Small intestine (tissue), 7 donors: Measurements from ENCODE around the gene GLYR1. TPM values are rescaled to one million over a fixed set of nuclear protein-coding genes. Genes with fewer than 3 reads are reported as not detected.

Experiments used
- DNase-seq, 2 donors: peaks; one replicate each; pipeline versions ENCODE4 v3.0.0 to v3.0.0-alpha.2; 2013
- FAIRE-seq: peaks from 2 replicates; lab custom pipeline; 2012; peaks lifted over from hg19 to GRCh38; lab: Jason Lieb, UNC
- H3K27ac ChIP-seq, 3 donors: one replicate each; pipeline ENCODE4 v1.5.1; 2013; ENCODE audit warnings: low read length in 2 of 3, mild to moderate bottlenecking in 2 of 3, control low read depth in 1 of 3, inconsistent platforms in 1 of 3, low read depth in 1 of 3, moderate library complexity in 1 of 3
- H3K27me3 ChIP-seq, 3 donors: one replicate each; pipeline ENCODE4 v1.6.1; 2013; ENCODE audit warnings: low read length in 3 of 3, inconsistent platforms in 1 of 3; ENCODE audit not compliant: control insufficient read depth in 3 of 3, insufficient read depth in 3 of 3
- H3K36me3 ChIP-seq, 3 donors: one replicate each; pipeline ENCODE4 v1.6.1; 2013; ENCODE audit warnings: low read length in 3 of 3, inconsistent platforms in 1 of 3, low read depth in 1 of 3, mild to moderate bottlenecking in 1 of 3, moderate library complexity in 1 of 3; ENCODE audit not compliant: control insufficient read depth in 3 of 3, insufficient read depth in 2 of 3
- H3K4me1 ChIP-seq, 3 donors: one replicate each; pipeline ENCODE4 v1.6.1; 2013; ENCODE audit warnings: low read length in 2 of 3, inconsistent platforms in 1 of 3, low read depth in 1 of 3, mild to moderate bottlenecking in 1 of 3, moderate library complexity in 1 of 3; ENCODE audit not compliant: control insufficient read depth in 3 of 3, insufficient read depth in 2 of 3
- H3K4me3 ChIP-seq, 3 donors: one replicate each; pipeline ENCODE4 v1.5.1; 2013; ENCODE audit warnings: low read length in 3 of 3, control low read depth in 1 of 3, inconsistent platforms in 1 of 3, low read depth in 1 of 3, mild to moderate bottlenecking in 1 of 3, moderate library complexity in 1 of 3
- H3K9me3 ChIP-seq, 2 donors: one replicate each; pipeline ENCODE4 v1.6.1; 2013; ENCODE audit warnings: low read depth in 1 of 2, low read length in 1 of 2; ENCODE audit not compliant: control insufficient read depth in 2 of 2, insufficient read depth in 1 of 2
- WGBS, 3 donors: extraction: QIAGEN DNeasy Blood & Tissue Kit; methylation state at CpG; one replicate each; pipeline ENCODE4 v1.1.7; 2013; 5-methylcytosine and 5-hydroxymethylcytosine counted together
- polyA plus RNA-seq, 4 donors: library from polyadenylated mRNA; stranded (reverse) in 3 of 4; unstranded in 1 of 4; fragments of 200-250 nt in 3 of 4; fragments of 120-200 nt in 1 of 4; gene quantifications; one replicate each; pipeline versions ENCODE4 v1.2.1 to v1.2.3, GENCODE V29; 2013
- donor health status: healthy with polysubstance abuse.
- donor health status: control.
- donor health status: control.
- donor health status: Bipolar disorder and iron deficiency.
- donor health status: healthy.

The GLYR1 gene
- polyA plus RNA-seq, 4 donors, result 43.0 to 102 (median 63.5) TPM

GRCh38 chr16:4832698-4833343, 14.3 kb downstream of the GLYR1 start:
- DNase-seq, result peak; percentile 30 to 59
- Histone ChIP-seq H3K36me3 (peaks cover 13 to 69% (median 22%) of the 10 kb centered on the region in 3 donors), H3K27ac (no peak overlapping the region), H3K9me3 (no peaks in the 10 kb centered on the region), H3K4me1 (peaks cover 0 to 10% (median 0%) of the 10 kb centered on the region in 3 donors), H3K4me3 (no peak overlapping the region), H3K27me3 (no peaks in the 10 kb centered on the region)
- 25 to 63% (median 48%) methylated on average over 6 of the region's 6 CpGs for WGBS, 3 donors
- no peak for FAIRE-seq

GRCh38 chr16:4831616-4832015, 15.5 kb downstream of the GLYR1 start:
- WGBS, 3 donors, result 94 to 96% (median 95%) methylated on average over 8 of the region's 8 CpGs
- DNase-seq (no peak), FAIRE-seq (no peak)
- Histone ChIP-seq H3K9me3 (no peaks in the 10 kb centered on the region), H3K27ac (no peak overlapping the region), H3K4me1 (peaks cover 0 to 10% (median 0%) of the 10 kb centered on the region in 3 donors), H3K36me3 (peaks cover 13 to 72% (median 22%) of the 10 kb centered on the region in 3 donors), H3K4me3 (no peak overlapping the region), H3K27me3 (no peaks in the 10 kb centered on the region)

GRCh38 chr16:4830408-4830807, 16.7 kb downstream of the GLYR1 start:
- no peaks in the 10 kb centered on the region for H3K27me3 ChIP-seq
- no peaks in the 10 kb centered on the region for H3K9me3 ChIP-seq
- peaks cover 17 to 76% (median 25%) of the 10 kb centered on the region in 3 donors for H3K36me3 ChIP-seq
- no peak overlapping the region for H3K4me3 ChIP-seq
- WGBS, 3 donors, result 91 to 93% (median 91%) methylated on average over 7 of the region's 7 CpGs
- DNase-seq, result no peak
- no peak for FAIRE-seq
- peaks cover 0 to 10% (median 0%) of the 10 kb centered on the region in 3 donors for H3K4me1 ChIP-seq
- H3K27ac ChIP-seq, result no peak overlapping the region

GRCh38 chr16:4828567-4829321, 18.3 kb downstream of the GLYR1 start:
- Histone ChIP-seq H3K4me3 (no peak overlapping the region), H3K27ac (no peak overlapping the region), H3K27me3 (no peaks in the 10 kb centered on the region), H3K9me3 (no peaks in the 10 kb centered on the region), H3K36me3 (peaks cover 17 to 82% (median 33%) of the 10 kb centered on the region in 3 donors), H3K4me1 (peaks cover 0 to 10% (median 0%) of the 10 kb centered on the region in 3 donors)
- DNase-seq (no peak), FAIRE-seq (no peak)
- 88 to 94% (median 94%) methylated on average over 11 of the region's 11 CpGs for WGBS, 3 donors

- H3K4me1 ChIP-seq, result no peaks in the 10 kb centered on the region
- no peaks in the 10 kb centered on the region for H3K9me3 ChIP-seq
- H3K4me3 ChIP-seq, result no peak overlapping the region
- 91 to 93% (median 92%) methylated on average over 10 of the region's 10 CpGs for WGBS, 3 donors
- H3K27me3 ChIP-seq, result no peaks in the 10 kb centered on the region
- H3K36me3 ChIP-seq, result peaks cover 19 to 88% (median 31%) of the 10 kb centered on the region in 3 donors
- no peak overlapping the region for H3K27ac ChIP-seq
- DNase-seq (no peak), FAIRE-seq (no peak)
Measured at GRCh38 chr16:4826980-4827379, 20.1 kb downstream of the GLYR1 start.

- no peak for FAIRE-seq
- peaks cover 21 to 87% (median 32%) of the 10 kb centered on the region in 3 donors for H3K36me3 ChIP-seq
Measured at GRCh38 chr16:4826526-4826925, 20.6 kb downstream of the GLYR1 start.

GRCh38 chr16:4825196-4825595, 21.9 kb downstream of the GLYR1 start:
- DNase-seq (no peak), FAIRE-seq (no peak)
- no peaks in the 10 kb centered on the region for H3K27me3 ChIP-seq
- no peak overlapping the region for H3K4me3 ChIP-seq
- H3K27ac ChIP-seq, result no peak overlapping the region
- H3K9me3 ChIP-seq, result no peaks in the 10 kb centered on the region
- WGBS, 3 donors, result 88 to 92% (median 91%) methylated on average over 8 of the region's 8 CpGs
- no peaks in the 10 kb centered on the region for H3K4me1 ChIP-seq
- peaks cover 20 to 83% (median 29%) of the 10 kb centered on the region in 3 donors for H3K36me3 ChIP-seq

More at GRCh38 chr16:4826526-4826925, 20.6 kb downstream of the GLYR1 start:
- H3K4me3 ChIP-seq, result no peak overlapping the region
- no peaks in the 10 kb centered on the region for H3K9me3 ChIP-seq
- no peak for DNase-seq
- H3K27ac ChIP-seq, result no peak overlapping the region
- no peaks in the 10 kb centered on the region for H3K4me1 ChIP-seq
- no peaks in the 10 kb centered on the region for H3K27me3 ChIP-seq
- 95 to 100% (median 96%) methylated on average over 4 of the region's 4 CpGs for WGBS, 3 donors

GRCh38 chr16:4820652-4821051, 26.4 kb downstream of the GLYR1 start:
- Histone ChIP-seq H3K4me1 (no peaks in the 10 kb centered on the region), H3K36me3 (peaks cover 19 to 72% (median 27%) of the 10 kb centered on the region in 3 donors), H3K9me3 (no peaks in the 10 kb centered on the region), H3K4me3 (no peak overlapping the region), H3K27ac (no peak overlapping the region), H3K27me3 (no peaks in the 10 kb centered on the region)
- FAIRE-seq, result no peak
- no peak for DNase-seq
- WGBS, 3 donors, result 91 to 96% (median 96%) methylated on average over 6 of the region's 6 CpGs
